ENCODE data around the gene CDH23.

Gene CDH23

GRCh38 chr10:71426058-71426605 is 29.4 kb downstream of the CDH23 start:
- H3K27me3 Mint-ChIP-seq, result peaks cover 37% of the 10 kb centered on the region
- no peaks in the 10 kb centered on the region for H3K9me3 Mint-ChIP-seq
- H3K36me3 Mint-ChIP-seq (ENCODE audit: low read depth), result no peaks in the 10 kb centered on the region
- H3K4me1 Mint-ChIP-seq (ENCODE audit: low read depth), result peaks cover 10% of the 10 kb centered on the region
- intact Hi-C loops (cut with micrococcal nuclease), result no loop called here
- no peak overlapping the region for H3K27ac Mint-ChIP-seq
- H3K4me3 Mint-ChIP-seq, result no peak overlapping the region

GRCh38 chr10:71427246-71427645 is 30.5 kb downstream of the CDH23 start:
- intact Hi-C loops (cut with micrococcal nuclease), result no loop called here
- no peaks in the 10 kb centered on the region for H3K9me3 Mint-ChIP-seq
- H3K4me1 Mint-ChIP-seq (ENCODE audit: low read depth), result peaks cover 10% of the 10 kb centered on the region
- no peak overlapping the region for H3K4me3 Mint-ChIP-seq
- H3K27ac Mint-ChIP-seq, result no peak overlapping the region
- H3K36me3 Mint-ChIP-seq (ENCODE audit: low read depth), result no peaks in the 10 kb centered on the region
- H3K27me3 Mint-ChIP-seq, result peaks cover 34% of the 10 kb centered on the region

- Mint-ChIP-seq H3K4me3 (no peak overlapping the region), H3K4me1 (ENCODE audit: low read depth) (peaks cover 10% of the 10 kb centered on the region), H3K9me3 (no peaks in the 10 kb centered on the region), H3K36me3 (ENCODE audit: low read depth) (no peaks in the 10 kb centered on the region), H3K27me3 (peaks cover 27% of the 10 kb centered on the region), H3K27ac (no peak overlapping the region)
- intact Hi-C loops (cut with micrococcal nuclease), result no loop called here
Measured at GRCh38 chr10:71429304-71429703, 32.6 kb downstream of the CDH23 start.

- Mint-ChIP-seq H3K27me3 (peaks cover 23% of the 10 kb centered on the region), H3K27ac (no peak overlapping the region), H3K36me3 (ENCODE audit: low read depth) (no peaks in the 10 kb centered on the region), H3K9me3 (no peaks in the 10 kb centered on the region), H3K4me3 (no peak overlapping the region), H3K4me1 (ENCODE audit: low read depth) (peaks cover 8% of the 10 kb centered on the region)
- intact Hi-C loops (cut with micrococcal nuclease), result no loop called here
Measured at GRCh38 chr10:71429929-71430328, 33.2 kb downstream of the CDH23 start.

- Mint-ChIP-seq H3K27ac (no peak overlapping the region), H3K4me3 (no peak overlapping the region), H3K4me1 (ENCODE audit: low read depth) (no peaks in the 10 kb centered on the region), H3K36me3 (ENCODE audit: low read depth) (no peaks in the 10 kb centered on the region), H3K27me3 (peaks cover 16% of the 10 kb centered on the region), H3K9me3 (no peaks in the 10 kb centered on the region)
- intact Hi-C loops (cut with micrococcal nuclease), result no loop called here
Measured at GRCh38 chr10:71431239-71432100, 34.8 kb downstream of the CDH23 start.

GRCh38 chr10:71432101-71432905 is 35.6 kb downstream of the CDH23 start:
- H3K9me3 Mint-ChIP-seq, result no peaks in the 10 kb centered on the region
- H3K36me3 Mint-ChIP-seq (ENCODE audit: low read depth), result no peaks in the 10 kb centered on the region
- H3K4me3 Mint-ChIP-seq, result no peak overlapping the region
- H3K4me1 Mint-ChIP-seq (ENCODE audit: low read depth), result no peaks in the 10 kb centered on the region
- peaks cover 16% of the 10 kb centered on the region for H3K27me3 Mint-ChIP-seq
- H3K27ac Mint-ChIP-seq, result no peak overlapping the region
- intact Hi-C loops (cut with micrococcal nuclease), result no loop called here

- no peaks in the 10 kb centered on the region for H3K9me3 Mint-ChIP-seq
- H3K4me1 Mint-ChIP-seq (ENCODE audit: low read depth), result no peaks in the 10 kb centered on the region
- H3K27ac Mint-ChIP-seq, result no peak overlapping the region
- H3K36me3 Mint-ChIP-seq (ENCODE audit: low read depth), result no peaks in the 10 kb centered on the region
- no peak overlapping the region for H3K4me3 Mint-ChIP-seq
- intact Hi-C loops (cut with micrococcal nuclease), result no loop called here
- H3K27me3 Mint-ChIP-seq, result peaks cover 16% of the 10 kb centered on the region
Measured at GRCh38 chr10:71432956-71433767, 36.4 kb downstream of the CDH23 start.

GRCh38 chr10:71433768-71434744 is 37.3 kb downstream of the CDH23 start:
- intact Hi-C loops (cut with micrococcal nuclease), result no loop called here
- Mint-ChIP-seq H3K36me3 (ENCODE audit: low read depth) (no peaks in the 10 kb centered on the region), H3K4me1 (ENCODE audit: low read depth) (no peaks in the 10 kb centered on the region), H3K27ac (no peak overlapping the region), H3K9me3 (no peaks in the 10 kb centered on the region), H3K27me3 (peaks cover 16% of the 10 kb centered on the region), H3K4me3 (no peak overlapping the region)

GRCh38 chr10:71434760-71435394 is 38.2 kb downstream of the CDH23 start:
- Mint-ChIP-seq H3K27me3 (peaks cover 9% of the 10 kb centered on the region), H3K4me1 (ENCODE audit: low read depth) (no peaks in the 10 kb centered on the region), H3K4me3 (no peak overlapping the region), H3K27ac (no peak overlapping the region), H3K9me3 (no peaks in the 10 kb centered on the region), H3K36me3 (ENCODE audit: low read depth) (no peaks in the 10 kb centered on the region)
- intact Hi-C loops (cut with micrococcal nuclease), result no loop called here

- no peak overlapping the region for H3K4me3 Mint-ChIP-seq
- H3K27me3 Mint-ChIP-seq, result peaks cover 9% of the 10 kb centered on the region
- intact Hi-C loops (cut with micrococcal nuclease), result no loop called here
- no peak overlapping the region for H3K27ac Mint-ChIP-seq
- no peaks in the 10 kb centered on the region for H3K9me3 Mint-ChIP-seq
- H3K4me1 Mint-ChIP-seq (ENCODE audit: low read depth), result no peaks in the 10 kb centered on the region
- H3K36me3 Mint-ChIP-seq (ENCODE audit: low read depth), result no peaks in the 10 kb centered on the region
Measured at GRCh38 chr10:71435571-71436267, 39.0 kb downstream of the CDH23 start.

GRCh38 chr10:71436268-71437125 is 39.8 kb downstream of the CDH23 start:
- intact Hi-C loops (cut with micrococcal nuclease), result no loop called here
- H3K9me3 Mint-ChIP-seq, result no peaks in the 10 kb centered on the region
- H3K27me3 Mint-ChIP-seq, result peaks cover 9% of the 10 kb centered on the region
- H3K4me1 Mint-ChIP-seq (ENCODE audit: low read depth), result no peaks in the 10 kb centered on the region
- no peaks in the 10 kb centered on the region for H3K36me3 Mint-ChIP-seq (ENCODE audit: low read depth)
- H3K4me3 Mint-ChIP-seq, result no peak overlapping the region
- no peak overlapping the region for H3K27ac Mint-ChIP-seq

Measured in dendritic cell treated with granulocyte-macrophage colony-stimulating factor and Interleukin-4, amounts not matched to agents 40 ng/mL and 50 ng/mL, for 4 days (primary cell).